ENCODE data around the gene SNAP23.

Gene SNAP23

GRCh38 chr15:42450425-42450790 lies 45.0 kb upstream of the SNAP23 start:
- ATAC-seq: no peak
- no peak for TF ChIP-seq ZNF565 (CRISPR knock-in tag; conservative IDR thresholded peaks at IDR 0.05; ENCODE audit: low read depth)
- TF ChIP-seq CREB5 (CRISPR knock-in tag; IDR thresholded peaks at IDR 0.05; ENCODE audit: low read depth): no peak
- TF ChIP-seq BACH2 (CRISPR knock-in tag; IDR thresholded peaks at IDR 0.05; ENCODE audit: borderline replicate concordance): no peak
- no peak for TF ChIP-seq ESRRG (CRISPR knock-in tag; IDR thresholded peaks at IDR 0.05)
- TF ChIP-seq GLIS3 (CRISPR knock-in tag; IDR thresholded peaks at IDR 0.05): no peak
- no peak for TF ChIP-seq ARNTL (CRISPR knock-in tag; IDR thresholded peaks at IDR 0.05; ENCODE audit: borderline replicate concordance, low read depth)
- no peak for TF ChIP-seq ZNF70 (CRISPR knock-in tag; IDR thresholded peaks at IDR 0.05)
- TF ChIP-seq CSRNP3 (CRISPR knock-in tag; IDR thresholded peaks at IDR 0.05): no peak
- no peak for TF ChIP-seq TCF4 (CRISPR knock-in tag; IDR thresholded peaks at IDR 0.05; ENCODE audit: borderline replicate concordance)

GRCh38 chr15:42453826-42454225 lies 41.6 kb upstream of the SNAP23 start:
- ATAC-seq: no peak
- TF ChIP-seq SNAI2 (CRISPR knock-in tag; IDR thresholded peaks at IDR 0.05): no peak
- no peak for TF ChIP-seq ZNF565 (CRISPR knock-in tag; conservative IDR thresholded peaks at IDR 0.05; ENCODE audit: low read depth)
- TF ChIP-seq TSHZ2 (CRISPR knock-in tag; IDR thresholded peaks at IDR 0.05): no peak
- TF ChIP-seq CREB5 (CRISPR knock-in tag; IDR thresholded peaks at IDR 0.05; ENCODE audit: low read depth): no peak
- no peak for TF ChIP-seq ZNF8 (CRISPR knock-in tag; IDR thresholded peaks at IDR 0.05)
- no peak for TF ChIP-seq ZNF70 (CRISPR knock-in tag; IDR thresholded peaks at IDR 0.05)
- no peak for TF ChIP-seq ZFP30 (CRISPR knock-in tag; IDR thresholded peaks at IDR 0.05)
- no peak for TF ChIP-seq CSRNP3 (CRISPR knock-in tag; IDR thresholded peaks at IDR 0.05)
- no peak for TF ChIP-seq ARNTL (CRISPR knock-in tag; IDR thresholded peaks at IDR 0.05; ENCODE audit: borderline replicate concordance, low read depth)

GRCh38 chr15:42456531-42456930 lies 38.9 kb upstream of the SNAP23 start:
- TF ChIP-seq ESRRG (CRISPR knock-in tag; IDR thresholded peaks at IDR 0.05): no peak
- no peak for TF ChIP-seq ZFP30 (CRISPR knock-in tag; IDR thresholded peaks at IDR 0.05)
- TF ChIP-seq TOX (CRISPR knock-in tag; IDR thresholded peaks at IDR 0.05; ENCODE audit: borderline replicate concordance): no peak
- TF ChIP-seq CREB5 (CRISPR knock-in tag; IDR thresholded peaks at IDR 0.05; ENCODE audit: low read depth): no peak
- no peak for TF ChIP-seq ARNTL (CRISPR knock-in tag; IDR thresholded peaks at IDR 0.05; ENCODE audit: borderline replicate concordance, low read depth)
- TF ChIP-seq CSRNP3 (CRISPR knock-in tag; IDR thresholded peaks at IDR 0.05): no peak
- ATAC-seq: no peak

- ATAC-seq: no peak
- no peak for TF ChIP-seq TOX (CRISPR knock-in tag; IDR thresholded peaks at IDR 0.05; ENCODE audit: borderline replicate concordance)
- TF ChIP-seq PPARA (CRISPR knock-in tag; IDR thresholded peaks at IDR 0.05; ENCODE audit: borderline replicate concordance): no peak
These were observed 38.5 kb upstream of the SNAP23 start for GRCh38 chr15:42456971-42457370.

Measured in SK-N-SH treated with all-trans-retinoic acid at 6 μM for 48 hours (cell line).